CD4-positive, alpha-beta T cell (primary cell): Measurements from ENCODE around the gene CSF1R. TPM values are rescaled to one million over a fixed set of nuclear protein-coding genes. Genes with fewer than 3 reads are reported as not detected.

Source experiments
- ATAC-seq: fragments of 200-7000 bp; cut with Tn5 transposase; one replicate; pipeline ENCODE4 v1.10.0; 2022; ENCODE audit warnings: mild to moderate bottlenecking; ENCODE audit not compliant: poor library complexity
- CTCF ChIA-PET: fragments of 350-600 bp; sonication (Branson Sonifier 250); formaldehyde crosslinking; loops from one replicate; lab custom pipeline; 2021; ENCODE audit warnings: antibody characterized with exemption, inconsistent platforms; lab: Charles Lee
- POLR2A ChIA-PET: fragments of 350-600 bp; sonication (Branson Sonifier 250); formaldehyde crosslinking; loops from one replicate; lab custom pipeline; 2021; ENCODE audit warnings: antibody characterized with exemption, inconsistent platforms; lab: Charles Lee
- DNase-seq, 14 experiments: peaks; one replicate each; pipeline ENCODE4 v3.0.0-alpha.2; 2013 to 2020; ENCODE audit warnings: mixed read lengths in 2 of 14
- H3K27ac ChIP-seq, 2 donors: one replicate each; pipeline versions ENCODE4 v1.5.1 to v1.7.0; 2013; ENCODE audit warnings: low read length in 2 of 2, low read depth in 1 of 2, mild to moderate bottlenecking in 1 of 2
- H3K27me3 ChIP-seq, 2 experiments: 1 replicate in 1 of 2; 2 replicates in 1 of 2; pipeline versions ENCODE4 v1.6.1 to v1.7.0; 2013; ENCODE audit warnings: low read length in 2 of 2, control low read depth in 1 of 2, mild to moderate bottlenecking in 1 of 2, moderate library complexity in 1 of 2; ENCODE audit not compliant: insufficient read depth in 2 of 2, control insufficient read depth in 1 of 2
- H3K36me3 ChIP-seq: one replicate; pipeline ENCODE4 v1.6.1; 2013; ENCODE audit warnings: low read length, control low read depth; ENCODE audit not compliant: insufficient read depth
- H3K4me1 ChIP-seq: one replicate; pipeline ENCODE4 v1.6.1; 2013; ENCODE audit warnings: low read length, control low read depth; ENCODE audit not compliant: insufficient read depth
- H3K4me3 ChIP-seq: one replicate; pipeline ENCODE4 v1.5.1; 2013; ENCODE audit warnings: mild to moderate bottlenecking, low read length, moderate library complexity
- H3K9me3 ChIP-seq, 2 experiments: 1 replicate in 1 of 2; 2 replicates in 1 of 2; pipeline versions ENCODE4 v1.6.1 to v1.7.0; 2013; ENCODE audit warnings: low read length in 2 of 2, mild to moderate bottlenecking in 2 of 2, control low read depth in 1 of 2, moderate library complexity in 1 of 2; ENCODE audit not compliant: control insufficient read depth in 1 of 2, insufficient read depth in 1 of 2
- H3K27ac Mint-ChIP-seq: one replicate; pipeline ENCODE4 v1.8.0; 2020; ENCODE audit warnings: mixed read lengths
- H3K27me3 Mint-ChIP-seq: one replicate; pipeline ENCODE4 v1.8.0; 2021; ENCODE audit warnings: mixed read lengths
- H3K36me3 Mint-ChIP-seq: one replicate; pipeline ENCODE4 v1.8.0; 2021; ENCODE audit warnings: low read depth, mixed read lengths
- H3K4me1 Mint-ChIP-seq: one replicate; pipeline ENCODE4 v1.8.0; 2021; ENCODE audit warnings: low read depth, mixed read lengths
- H3K4me3 Mint-ChIP-seq: one replicate; pipeline ENCODE4 v1.8.0; 2020; ENCODE audit warnings: mild to moderate bottlenecking, mixed read lengths
- H3K9me3 Mint-ChIP-seq: one replicate; pipeline ENCODE4 v1.8.0; 2020; ENCODE audit warnings: mixed read lengths
- CTCF ChIP-seq: fragments of 200-600 bp; IDR thresholded peaks from one replicate; pipeline ENCODE4 v1.8.0; 2022; ENCODE audit warnings: antibody characterized with exemption, mild to moderate bottlenecking
- intact Hi-C, 2 experiments: fragments of 100-400 bp; cut with DNase I in 1 of 2; cut with micrococcal nuclease in 1 of 2; formaldehyde crosslinking; loops; one replicate each; pipeline versions ENCODE4 v1.15.1 to v1.9.0; 2023 to 2025; cut with DNase I, micrococcal nuclease
- total RNA-seq, 174 experiments: library from RNA in 2 of 174; stranded (reverse) in 2 of 174; gene quantifications; one replicate each; pipeline ENCODE4 v1.2.3 and lab custom pipeline; 2021 to 2026

The CSF1R gene
- total RNA-seq, 2 experiments from 2014 or later, result 0.45 to 0.52 TPM

- no peaks in the 10 kb centered on the region for H3K9me3 Mint-ChIP-seq
- ChIA-PET POLR2A (no interaction called here), CTCF (no interaction called here)
- ATAC-seq, result no peak
- no peak overlapping the region for H3K27ac Mint-ChIP-seq
- no peaks in the 10 kb centered on the region for H3K9me3 ChIP-seq
- no peaks in the 10 kb centered on the region for H3K36me3 Mint-ChIP-seq
- no peak for TF ChIP-seq CTCF
- no peaks in the 10 kb centered on the region for H3K4me1 ChIP-seq
- peak in 1 of 14 experiments; percentile 1 for DNase-seq
- no peaks in the 10 kb centered on the region for H3K36me3 ChIP-seq
- no peak overlapping the region for H3K4me3 Mint-ChIP-seq
- H3K27me3 ChIP-seq, result peaks cover 0 to 3% of the 10 kb centered on the region in 2 experiments
- no peak overlapping the region for H3K4me3 ChIP-seq
- no peaks in the 10 kb centered on the region for H3K27me3 Mint-ChIP-seq
- H3K4me1 Mint-ChIP-seq, result no peaks in the 10 kb centered on the region
- intact Hi-C loops, result no loop called here
- no peak overlapping the region for H3K27ac ChIP-seq
These were observed 23.6 kb upstream of the CSF1R start for GRCh38 chr5:150109921-150110320.

- Histone ChIP-seq H3K4me3 (no peak overlapping the region), H3K27me3 (peaks cover 0 to 3% of the 10 kb centered on the region in 2 experiments), H3K27ac (no peak overlapping the region), H3K9me3 (no peaks in the 10 kb centered on the region), H3K36me3 (no peaks in the 10 kb centered on the region), H3K4me1 (no peaks in the 10 kb centered on the region)
- H3K9me3 Mint-ChIP-seq, result no peaks in the 10 kb centered on the region
- ChIA-PET CTCF (no interaction called here), POLR2A (no interaction called here)
- TF ChIP-seq CTCF, result no peak
- ATAC-seq (no peak), DNase-seq (peak in 1 of 14 experiments; percentile 2)
- H3K4me3 Mint-ChIP-seq, result no peak overlapping the region
- no peaks in the 10 kb centered on the region for H3K27me3 Mint-ChIP-seq
- no peaks in the 10 kb centered on the region for H3K4me1 Mint-ChIP-seq
- intact Hi-C loops, result no loop called here
- H3K36me3 Mint-ChIP-seq, result no peaks in the 10 kb centered on the region
- H3K27ac Mint-ChIP-seq, result no peak overlapping the region
These were observed 22.6 kb upstream of the CSF1R start for GRCh38 chr5:150108711-150109514.

GRCh38 chr5:150107909-150108447 lies 21.6 kb upstream of the CSF1R start:
- no peaks in the 10 kb centered on the region for H3K9me3 ChIP-seq
- no peaks in the 10 kb centered on the region for H3K4me1 ChIP-seq
- ChIA-PET POLR2A (no interaction called here), CTCF (no interaction called here)
- ATAC-seq (no peak), DNase-seq (no peak)
- intact Hi-C loops, result no loop called here
- peaks cover 0 to 3% of the 10 kb centered on the region in 2 experiments for H3K27me3 ChIP-seq
- no peaks in the 10 kb centered on the region for H3K27me3 Mint-ChIP-seq
- H3K27ac ChIP-seq, result no peak overlapping the region
- H3K4me3 ChIP-seq, result no peak overlapping the region
- no peak overlapping the region for H3K4me3 Mint-ChIP-seq
- no peaks in the 10 kb centered on the region for H3K4me1 Mint-ChIP-seq
- no peaks in the 10 kb centered on the region for H3K36me3 Mint-ChIP-seq
- no peak overlapping the region for H3K27ac Mint-ChIP-seq
- no peak for TF ChIP-seq CTCF
- H3K9me3 Mint-ChIP-seq, result no peaks in the 10 kb centered on the region
- no peaks in the 10 kb centered on the region for H3K36me3 ChIP-seq
